GM21737 (cell line): ENCODE data around the gene TMCC2.

Experiments used
- ATAC-seq: cut with Tn5 transposase; IDR thresholded peaks from one replicate; pipeline ENCODE4 v1.9.1; 2021; ENCODE audit warnings: mild to moderate bottlenecking, moderate library complexity; ENCODE audit not compliant: unreplicated experiment

The TMCC2 gene

GRCh38 chr1:205259324-205259832 is 31.6 kb downstream of the TMCC2 start:
- ATAC-seq = no peak

- no peak for ATAC-seq
Measured at GRCh38 chr1:205259998-205260397, 32.3 kb downstream of the TMCC2 start.

GRCh38 chr1:205260948-205261732 is 33.4 kb downstream of the TMCC2 start:
- no peak for ATAC-seq

- no peak for ATAC-seq
Measured at GRCh38 chr1:205261946-205262691, 34.4 kb downstream of the TMCC2 start.

DNA sequence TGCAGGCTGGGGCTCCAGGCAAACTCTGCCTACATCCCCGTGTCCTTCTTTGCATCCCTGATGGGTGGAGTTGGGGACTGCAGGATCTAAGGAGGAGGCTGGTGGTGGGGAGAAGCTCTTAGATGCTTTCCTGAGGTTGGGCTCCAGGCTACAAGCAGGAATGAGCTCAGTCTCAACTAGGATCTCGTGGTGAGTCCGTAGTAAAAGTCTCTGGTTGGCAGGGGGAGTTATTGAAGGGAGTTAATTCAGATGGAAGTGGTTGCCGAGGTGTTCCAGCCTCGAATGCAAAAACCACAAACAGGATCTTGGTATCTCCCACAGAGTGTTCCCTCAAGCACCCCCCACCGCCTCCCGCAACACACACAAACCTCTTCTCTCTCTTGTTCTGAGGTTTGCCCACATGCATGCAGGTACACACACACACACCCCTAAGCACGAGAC is 35.0 kb downstream of the TMCC2 start:
- no peak for ATAC-seq

DNA sequence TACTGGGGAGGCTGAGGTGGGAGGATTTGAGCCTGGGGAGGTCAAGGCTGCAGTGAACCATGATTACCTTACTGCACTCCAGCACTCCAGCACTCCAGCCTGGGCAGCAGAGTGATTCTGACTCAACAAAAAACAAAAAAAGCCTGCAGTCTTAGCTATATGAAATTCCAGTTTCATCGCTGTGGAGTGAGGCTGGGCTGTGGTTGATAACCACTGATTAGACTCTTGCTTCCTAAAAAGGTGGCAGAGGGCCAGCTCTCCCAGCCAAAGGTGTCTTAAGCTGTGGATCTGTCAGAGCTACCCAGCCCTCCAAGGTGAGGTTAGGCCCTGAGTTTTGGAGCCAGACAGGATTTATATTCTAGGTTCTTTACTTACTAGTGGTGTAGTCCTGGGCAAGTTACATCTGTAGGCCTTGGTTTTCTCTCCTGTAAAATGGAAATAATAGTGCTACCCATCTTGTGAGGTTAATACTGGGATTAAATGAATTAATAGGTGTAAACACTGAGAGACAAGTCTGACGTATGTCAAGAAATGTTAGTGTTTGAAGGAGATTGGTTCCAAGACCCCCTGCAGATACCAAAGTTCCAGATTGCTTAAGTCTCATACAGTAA is 35.9 kb downstream of the TMCC2 start:
- no peak for ATAC-seq

DNA sequence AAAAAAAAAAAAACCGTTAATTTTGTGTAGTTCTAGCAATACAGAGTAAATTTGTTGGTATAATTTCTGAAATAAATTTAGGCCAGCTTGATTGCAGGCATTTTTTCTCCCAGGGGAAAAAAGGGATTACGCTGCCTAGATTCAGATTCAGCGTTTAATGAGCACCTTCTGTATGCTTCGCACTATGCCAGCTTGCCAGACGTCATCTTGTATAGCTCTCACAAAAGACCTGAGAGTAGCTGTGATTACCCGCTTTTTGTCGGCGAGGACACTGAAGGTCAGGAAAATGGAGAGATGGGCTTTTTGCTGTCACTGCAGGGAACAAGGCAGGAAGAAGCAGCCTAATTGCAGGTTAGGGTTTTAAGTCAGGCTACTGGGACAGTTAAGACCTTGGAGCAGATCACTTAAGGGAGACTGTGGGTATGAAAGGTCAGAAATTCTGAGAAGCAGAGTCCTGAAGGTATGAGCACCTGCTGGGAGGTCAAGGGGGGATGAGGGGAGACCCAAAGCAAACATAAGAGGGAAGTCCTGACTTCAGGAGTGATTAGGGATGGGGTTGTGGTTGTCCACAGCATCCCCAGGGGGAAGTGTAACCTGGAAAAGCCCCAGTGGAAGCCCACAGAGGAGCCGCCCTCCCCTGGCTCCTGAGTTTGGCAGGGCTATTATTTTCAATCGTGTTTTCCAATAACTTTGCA is 39.0 kb downstream of the TMCC2 start:
- ATAC-seq = no peak

DNA sequence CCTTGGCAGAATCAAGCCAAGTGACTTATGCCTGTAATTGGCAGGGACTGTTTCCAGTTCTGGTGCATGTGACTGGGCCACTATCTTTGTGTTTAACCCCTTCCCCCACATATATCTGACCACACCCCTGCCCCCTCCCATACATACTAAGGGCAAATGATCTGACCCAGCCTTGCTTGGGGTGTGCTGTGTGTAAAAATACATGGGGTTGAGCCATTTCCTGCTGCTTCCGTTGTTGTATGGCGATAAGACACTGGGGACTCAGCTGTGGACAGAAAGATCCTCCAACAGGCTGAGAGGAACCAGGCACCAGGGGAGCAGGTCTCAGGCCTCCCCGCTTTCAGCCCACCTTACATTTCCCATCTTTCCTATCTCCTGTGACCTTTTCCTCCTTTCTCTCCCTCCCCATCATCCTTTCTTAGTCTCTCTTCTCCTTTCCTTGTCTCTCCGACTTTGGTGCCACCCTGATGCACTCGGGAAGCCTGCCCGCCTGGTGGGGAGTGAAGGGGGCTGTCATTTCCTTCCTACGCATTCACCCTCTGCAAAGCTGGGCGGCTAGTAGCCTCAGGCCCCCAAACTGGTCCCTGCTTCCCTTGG is 39.7 kb downstream of the TMCC2 start:
- no peak for ATAC-seq

DNA sequence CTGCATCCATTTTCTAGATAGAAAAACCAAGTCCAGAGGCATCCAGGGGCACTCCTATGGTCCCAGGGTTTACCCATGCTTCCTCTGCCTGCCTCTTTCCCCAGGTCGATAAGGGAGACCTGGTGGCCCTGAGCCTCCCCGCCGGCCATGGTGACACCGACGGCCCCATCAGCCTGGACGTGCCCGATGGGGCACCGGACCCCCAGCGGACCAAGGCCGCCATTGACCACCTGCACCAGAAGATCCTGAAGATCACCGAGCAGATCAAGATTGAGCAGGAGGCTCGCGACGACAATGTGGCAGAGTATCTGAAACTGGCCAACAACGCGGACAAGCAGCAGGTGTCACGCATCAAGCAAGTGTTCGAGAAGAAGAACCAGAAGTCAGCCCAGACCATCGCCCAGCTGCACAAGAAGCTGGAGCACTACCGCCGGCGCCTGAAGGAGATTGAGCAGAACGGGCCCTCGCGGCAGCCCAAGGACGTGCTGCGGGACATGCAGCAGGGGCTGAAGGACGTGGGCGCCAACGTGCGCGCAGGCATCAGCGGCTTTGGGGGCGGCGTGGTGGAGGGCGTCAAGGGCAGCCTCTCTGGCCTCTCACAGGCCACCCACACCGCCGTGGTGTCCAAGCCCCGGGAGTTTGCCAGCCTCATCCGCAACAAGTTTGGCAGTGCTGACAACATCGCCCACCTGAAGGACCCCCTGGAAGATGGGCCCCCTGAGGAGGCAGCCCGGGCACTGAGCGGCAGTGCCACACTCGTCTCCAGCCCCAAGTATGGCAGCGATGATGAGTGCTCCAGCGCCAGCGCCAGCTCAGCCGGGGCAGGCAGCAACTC is 41.3 kb downstream of the TMCC2 start:
- no peak for ATAC-seq

DNA sequence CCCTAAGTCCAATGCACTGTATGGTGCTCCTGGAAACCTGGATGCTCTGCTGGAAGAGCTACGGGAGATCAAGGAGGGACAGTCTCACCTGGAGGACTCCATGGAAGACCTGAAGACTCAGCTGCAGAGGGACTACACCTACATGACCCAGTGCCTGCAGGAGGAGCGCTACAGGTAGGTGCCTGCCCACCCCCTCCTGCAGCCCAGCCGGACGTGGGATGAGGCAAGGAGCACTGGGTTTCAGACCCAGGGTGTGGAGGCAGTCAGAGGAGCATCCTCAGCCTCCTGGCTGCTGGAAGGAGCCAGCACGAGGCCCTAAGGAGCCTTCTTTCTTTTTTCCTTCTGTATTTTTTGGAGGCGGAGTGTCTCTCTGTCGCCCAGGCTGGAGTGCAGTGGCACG is 42.0 kb downstream of the TMCC2 start:
- no peak for ATAC-seq

DNA sequence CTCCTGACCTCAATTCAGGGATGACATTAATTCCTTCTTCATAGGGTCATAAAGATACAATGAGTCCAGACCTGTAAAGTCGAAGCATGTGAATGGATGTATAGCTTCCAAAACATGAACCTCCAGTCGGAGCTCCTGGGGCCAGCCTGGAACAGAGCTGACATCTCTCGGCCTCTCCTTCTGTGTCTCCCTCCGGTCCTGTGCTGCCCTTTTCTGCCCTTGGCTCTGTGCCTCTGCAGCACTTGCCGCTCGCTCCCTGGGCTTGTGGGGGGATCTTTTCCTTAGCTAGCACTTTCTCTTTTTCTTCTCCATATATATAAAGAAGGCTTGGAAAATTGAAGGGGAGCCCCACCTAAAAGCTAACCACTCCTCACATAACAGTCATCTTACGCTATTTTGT is 42.5 kb downstream of the TMCC2 start:
- ATAC-seq = no peak

DNA sequence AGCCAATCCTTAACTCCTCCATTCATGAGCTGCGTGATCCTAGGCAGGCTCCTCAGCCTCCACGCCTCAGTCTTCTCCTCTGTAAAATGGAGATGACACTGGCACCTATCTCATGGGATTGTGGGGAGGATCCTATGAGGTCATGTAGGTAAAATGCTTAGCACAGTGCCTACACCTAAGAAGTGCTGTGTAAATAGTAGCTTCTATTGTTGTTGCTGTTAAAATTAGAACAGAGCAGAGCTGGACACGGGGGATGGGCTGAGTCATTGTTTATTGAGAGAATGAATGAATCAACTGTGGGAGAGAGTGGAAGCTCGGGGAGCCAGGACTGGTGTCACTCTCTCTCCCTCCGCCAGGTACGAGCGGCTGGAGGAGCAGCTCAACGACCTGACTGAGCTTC is 43.0 kb downstream of the TMCC2 start:
- ATAC-seq = no peak

GRCh38 chr1:205271277-205271676 is 43.5 kb downstream of the TMCC2 start:
- ATAC-seq = no peak

GRCh38 chr1:205271745-205272144 is 44.0 kb downstream of the TMCC2 start:
- no peak for ATAC-seq

GRCh38 chr1:205272536-205272935 is 44.8 kb downstream of the TMCC2 start:
- ATAC-seq = no peak

- ATAC-seq = no peak
Measured at GRCh38 chr1:205273551-205273982, 45.8 kb downstream of the TMCC2 start.

DNA sequence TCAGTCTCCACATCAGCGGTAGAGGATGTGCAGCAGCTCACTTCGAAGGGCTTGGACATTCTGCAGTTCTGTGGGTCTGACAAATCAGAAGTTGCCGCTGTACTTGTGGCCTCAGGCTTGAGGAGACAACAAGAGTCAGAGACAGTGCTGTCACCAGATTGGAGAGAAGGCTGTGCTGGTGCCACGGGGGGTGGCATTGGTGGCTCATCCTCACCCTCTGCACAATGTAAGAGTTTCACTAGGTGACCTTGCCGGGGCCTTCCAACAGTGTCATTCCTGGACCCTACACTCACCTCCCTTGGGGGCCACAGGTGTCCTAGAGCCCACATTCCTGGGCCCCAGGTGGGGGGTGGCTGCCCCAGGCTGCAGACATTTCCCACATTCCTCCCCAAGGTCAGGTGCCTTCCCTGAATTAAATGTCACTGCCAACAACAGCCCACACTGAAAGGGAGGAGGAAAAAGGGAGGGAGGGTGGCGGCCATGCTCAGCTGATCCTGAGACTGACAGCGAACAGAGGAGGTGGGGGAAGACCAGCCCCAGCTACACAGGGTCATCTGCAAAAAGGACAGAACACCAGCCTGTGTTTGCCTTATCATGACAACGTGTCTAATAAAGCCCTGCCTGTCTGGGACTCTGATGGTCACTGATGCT is 46.4 kb downstream of the TMCC2 start:
- ATAC-seq = no peak

DNA sequence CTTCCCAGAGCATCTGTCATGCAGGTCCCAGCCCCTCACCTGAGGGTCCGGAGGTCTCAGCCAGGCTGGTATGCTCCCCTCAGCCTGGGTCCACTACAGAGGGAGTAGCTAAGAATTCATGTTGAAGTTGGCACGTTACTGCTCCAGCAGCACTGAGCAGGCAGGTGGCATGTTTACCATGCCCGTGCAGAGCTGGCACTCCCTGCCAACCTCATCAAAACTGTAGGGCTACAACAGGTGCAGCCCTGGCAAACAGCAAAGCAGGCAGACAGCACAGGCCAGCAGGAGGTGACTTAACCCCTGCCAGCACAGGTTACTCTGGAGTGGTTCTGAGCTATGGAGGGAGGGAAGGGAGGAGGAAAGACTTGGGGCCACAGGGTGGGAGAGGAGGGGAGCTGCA is 47.4 kb downstream of the TMCC2 start:
- ATAC-seq = no peak
